BJ (cell line): Measurements from ENCODE around the gene BRAP. TPM values are rescaled to one million over a fixed set of nuclear protein-coding genes. Genes with fewer than 3 reads are reported as not detected.
"Not testable (repeated sequence)": the region's sequence is repeated elsewhere in the genome, so short reads cannot be mapped to it uniquely, and the experiment has no call there.

ENCODE experiments used
- CTCF ChIA-PET: fragments of 350-600 bp; formaldehyde crosslinking; extraction: SDS; loops from one replicate; lab custom pipeline; 2021; ENCODE audit warnings: antibody characterized with exemption, inconsistent platforms; lab: Yijun Ruan, JAX
- POLR2A ChIA-PET: fragments of 300-600 bp; sonication (Branson Sonifier 250); formaldehyde crosslinking; extraction: SDS; loops from one replicate; lab custom pipeline; 2021; ENCODE audit warnings: antibody characterized with exemption; lab: Charles Lee
- DNase-seq: peaks from one replicate; pipeline ENCODE4 v3.0.0-alpha.2; 2011; ENCODE audit warnings: low read depth
- H3K27me3 ChIP-seq: 2 replicates; pipeline ENCODE4 v1.6.0; 2011; ENCODE audit warnings: low read length; ENCODE audit not compliant: control insufficient read depth, insufficient read depth
- H3K36me3 ChIP-seq: 2 replicates; pipeline ENCODE4 v1.5.1; 2011; ENCODE audit warnings: low read length; ENCODE audit not compliant: control insufficient read depth, insufficient read depth
- H3K4me3 ChIP-seq: 2 replicates; pipeline ENCODE4 v1.5.1; 2011; ENCODE audit warnings: low read depth, mild to moderate bottlenecking, control low read depth, low read length
- polyA plus RNA-seq: library from polyadenylated mRNA; depleted of rRNA; stranded (reverse); fragments of >200 nt; gene quantifications from 2 replicates; pipeline ENCODE4 v1.2.3, GENCODE V29; 2011
- TF ChIP-seq, protein P1 (sequence below): IDR thresholded peaks from 2 replicates; pipeline ENCODE4 v1.5.1; 2011; ENCODE audit warnings: low read depth, mild to moderate bottlenecking, control low read depth, inconsistent platforms, low read length, moderate library complexity; ENCODE audit not compliant: insufficient read depth

Gene BRAP
- polyA plus RNA-seq, 1 experiment = 15.8 TPM

DNA sequence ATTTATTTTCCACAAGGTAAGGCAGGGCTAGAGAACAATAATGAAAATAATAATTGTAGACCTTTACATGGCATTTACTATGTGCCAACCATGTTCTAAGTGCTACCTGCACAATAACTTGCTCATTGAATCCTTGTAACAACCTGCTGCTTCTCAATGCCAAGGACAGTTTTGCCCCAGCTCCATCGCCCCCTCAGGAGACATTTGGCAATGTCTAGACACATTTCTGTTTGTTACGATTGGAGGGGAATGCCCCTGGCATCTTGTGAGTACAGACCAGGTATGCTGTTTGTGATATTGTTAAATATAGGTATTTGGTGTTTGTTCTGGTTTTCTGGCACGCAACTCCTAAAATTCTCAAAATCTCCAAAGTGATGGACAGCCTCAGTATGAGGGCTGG lies 78.5 kb downstream of the BRAP start:
- POLR2A ChIA-PET = no interaction called here
- no peaks in the 10 kb centered on the region for H3K36me3 ChIP-seq
- DNase-seq = no peak
- CTCF ChIA-PET = no interaction called here
- TF ChIP-seq, protein P1, sequence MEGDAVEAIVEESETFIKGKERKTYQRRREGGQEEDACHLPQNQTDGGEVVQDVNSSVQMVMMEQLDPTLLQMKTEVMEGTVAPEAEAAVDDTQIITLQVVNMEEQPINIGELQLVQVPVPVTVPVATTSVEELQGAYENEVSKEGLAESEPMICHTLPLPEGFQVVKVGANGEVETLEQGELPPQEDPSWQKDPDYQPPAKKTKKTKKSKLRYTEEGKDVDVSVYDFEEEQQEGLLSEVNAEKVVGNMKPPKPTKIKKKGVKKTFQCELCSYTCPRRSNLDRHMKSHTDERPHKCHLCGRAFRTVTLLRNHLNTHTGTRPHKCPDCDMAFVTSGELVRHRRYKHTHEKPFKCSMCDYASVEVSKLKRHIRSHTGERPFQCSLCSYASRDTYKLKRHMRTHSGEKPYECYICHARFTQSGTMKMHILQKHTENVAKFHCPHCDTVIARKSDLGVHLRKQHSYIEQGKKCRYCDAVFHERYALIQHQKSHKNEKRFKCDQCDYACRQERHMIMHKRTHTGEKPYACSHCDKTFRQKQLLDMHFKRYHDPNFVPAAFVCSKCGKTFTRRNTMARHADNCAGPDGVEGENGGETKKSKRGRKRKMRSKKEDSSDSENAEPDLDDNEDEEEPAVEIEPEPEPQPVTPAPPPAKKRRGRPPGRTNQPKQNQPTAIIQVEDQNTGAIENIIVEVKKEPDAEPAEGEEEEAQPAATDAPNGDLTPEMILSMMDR = no peak
- no peak overlapping the region for H3K4me3 ChIP-seq
- H3K27me3 ChIP-seq = no peaks in the 10 kb centered on the region

DNA sequence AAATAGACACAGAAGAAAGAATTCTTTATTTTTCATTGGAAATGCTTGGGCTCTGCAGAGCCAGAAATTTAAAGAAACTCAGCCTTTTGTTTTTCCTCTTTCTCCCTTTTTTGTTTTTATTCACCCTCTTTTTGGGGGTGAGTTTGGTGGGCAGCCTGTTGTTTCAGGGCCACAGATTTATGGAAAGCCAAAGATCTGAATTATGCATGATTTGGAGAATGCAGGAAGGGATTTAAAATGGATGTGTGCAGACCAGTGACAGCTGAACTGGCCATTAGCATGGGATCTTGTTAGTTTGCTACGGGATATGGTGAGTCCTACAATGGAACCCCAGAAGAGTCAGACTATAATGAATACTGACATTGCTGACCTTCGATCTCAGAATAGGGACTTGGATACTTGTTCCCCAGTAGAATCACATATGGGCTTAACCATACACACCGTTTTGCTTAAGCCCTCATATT lies 79.0 kb downstream of the BRAP start:
- no peak for DNase-seq
- POLR2A ChIA-PET = interaction anchor here (0.5 kb wide), 1 partner anchor 47 kb away, joined by 5 read pairs; no protein-coding TSS in a partner anchor
- Histone ChIP-seq H3K4me3 (no peak overlapping the region), H3K36me3 (no peaks in the 10 kb centered on the region), H3K27me3 (no peaks in the 10 kb centered on the region)
- TF ChIP-seq, protein P1 = no peak
- CTCF ChIA-PET = no interaction called here

DNA sequence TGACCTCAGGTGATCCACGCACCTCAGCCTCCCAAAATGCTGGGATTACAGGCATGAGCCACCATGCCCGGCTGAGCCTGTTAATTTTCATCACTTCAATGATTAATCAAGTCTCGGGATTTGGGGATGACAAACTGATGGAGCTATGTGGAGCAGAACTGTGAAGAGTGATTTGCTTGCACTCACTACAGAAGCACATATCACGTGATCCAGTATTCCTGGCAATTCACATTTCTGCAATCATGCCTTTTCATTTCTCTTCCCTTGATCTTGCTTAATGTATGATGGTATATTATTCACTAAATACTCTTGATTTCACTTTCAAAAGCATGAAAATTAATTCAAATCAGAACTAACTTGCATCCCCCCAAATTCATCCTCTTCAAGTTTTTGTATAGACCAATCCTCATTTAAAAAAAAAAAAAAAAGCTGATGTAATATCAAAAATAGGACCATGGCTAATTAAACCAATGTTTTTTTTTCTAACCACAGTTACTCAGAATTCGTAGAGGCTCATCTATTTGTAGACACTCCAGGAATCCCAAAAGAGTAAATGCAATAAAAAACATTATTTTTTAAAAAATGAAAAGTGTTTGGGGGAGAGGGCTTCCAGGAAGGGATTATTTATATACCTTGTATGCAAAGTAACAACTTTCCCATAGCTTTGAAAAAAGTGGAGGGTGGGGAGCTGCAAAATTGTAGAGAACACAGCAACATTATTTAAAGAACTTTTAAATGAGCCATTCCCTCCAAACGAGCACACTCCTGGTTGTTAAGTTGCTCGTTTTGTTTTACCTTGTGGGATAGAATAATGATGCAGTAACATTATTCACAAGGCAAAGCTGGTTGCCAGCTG lies 79.6 kb downstream of the BRAP start:
- TF ChIP-seq, protein P1 = no peak
- POLR2A ChIA-PET = interaction anchor here (0.5 kb wide), 1 partner anchor 46 kb away, joined by 5 read pairs; no protein-coding TSS in a partner anchor
- CTCF ChIA-PET = interaction anchor here (0.6 kb wide), 1 partner anchor 11 kb away, joined by 3 read pairs; no protein-coding TSS in a partner anchor
- no peaks in the 10 kb centered on the region for H3K27me3 ChIP-seq
- DNase-seq = no peak
- no peak overlapping the region for H3K4me3 ChIP-seq
- no peaks in the 10 kb centered on the region for H3K36me3 ChIP-seq

DNA sequence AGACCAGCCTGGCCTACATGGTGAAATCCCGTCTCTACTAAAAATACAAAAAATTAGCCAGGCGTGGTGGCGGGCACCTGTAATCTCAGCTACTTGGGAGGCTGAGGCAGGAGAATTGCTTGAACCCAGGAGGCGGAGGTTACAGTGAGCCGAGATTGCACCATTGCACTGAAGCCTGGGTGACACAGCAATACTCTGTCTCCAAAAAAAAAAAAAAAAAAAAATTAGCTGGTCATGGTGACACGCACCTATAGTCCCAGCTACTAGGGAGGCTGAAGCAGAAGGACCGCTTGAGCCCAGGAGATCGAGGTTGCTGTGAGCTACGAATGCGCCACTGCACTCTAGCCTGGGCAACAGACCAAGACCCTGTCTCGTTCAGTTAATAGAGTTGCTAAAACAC lies 82.9 kb downstream of the BRAP start:
- DNase-seq, H3K36me3 ChIP-seq, POLR2A ChIA-PET, CTCF ChIA-PET, H3K27me3 ChIP-seq, H3K4me3 ChIP-seq: not testable (repeated sequence)

DNA sequence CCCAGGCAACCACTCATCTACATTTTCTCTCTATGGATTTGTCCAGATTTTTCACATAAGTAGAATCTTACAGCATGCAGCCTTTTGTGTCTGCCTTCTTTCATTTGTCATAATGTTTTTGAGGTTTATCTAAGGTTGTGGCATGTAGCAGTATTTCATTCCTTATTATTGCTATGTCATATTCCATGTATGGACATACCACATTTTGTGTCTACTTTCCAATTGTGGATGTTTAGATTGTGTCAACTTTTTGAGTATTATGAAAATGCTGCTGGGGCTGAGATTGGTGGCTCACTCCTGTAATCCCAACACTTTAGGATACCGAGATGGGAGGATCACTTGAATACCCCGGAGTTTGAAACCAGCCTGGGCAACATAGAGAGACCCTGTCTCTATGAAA lies 83.4 kb downstream of the BRAP start:
- POLR2A ChIA-PET = no interaction called here
- Histone ChIP-seq H3K4me3 (no peak overlapping the region), H3K27me3 (no peaks in the 10 kb centered on the region), H3K36me3 (no peaks in the 10 kb centered on the region)
- TF ChIP-seq, protein P1 = no peak
- CTCF ChIA-PET = interaction anchor here (1.0 kb wide), 1 partner anchor 8 kb away, joined by 3 read pairs; no protein-coding TSS in a partner anchor
- no peak for DNase-seq

DNA sequence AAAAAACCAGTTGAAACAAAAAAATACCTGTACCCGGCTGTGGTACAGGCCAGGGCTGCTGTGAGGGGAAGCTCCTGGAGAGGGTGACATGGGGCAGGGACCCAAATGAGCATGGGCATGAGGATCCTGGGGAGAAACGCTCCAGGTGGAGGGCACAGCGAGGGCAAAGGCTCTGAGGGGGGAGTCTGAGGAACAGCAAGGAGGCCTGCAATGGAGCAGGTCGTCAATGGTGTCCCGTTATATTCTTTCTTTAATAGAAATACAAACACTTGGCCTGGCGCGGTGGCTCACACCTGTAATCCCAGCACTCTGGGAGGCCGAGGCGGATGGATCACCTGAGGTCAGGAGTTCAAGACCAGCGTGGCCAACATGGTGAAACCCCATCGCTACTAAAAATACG lies 84.8 kb downstream of the BRAP start:
- DNase-seq, CTCF ChIA-PET, H3K27me3 ChIP-seq, POLR2A ChIA-PET, H3K36me3 ChIP-seq, H3K4me3 ChIP-seq: not testable (repeated sequence)
